Dendritic cell treated with granulocyte-macrophage colony-stimulating factor and Interleukin-4, amounts not matched to agents 40 ng/mL and 50 ng/mL, for 4 days (primary cell): ENCODE data around the gene ASTN2.

ENCODE experiments used
- H3K27ac Mint-ChIP-seq: one replicate; pipeline ENCODE4 v1.8.0; 2022; ENCODE audit warnings: mild to moderate bottlenecking, mixed read lengths
- H3K27me3 Mint-ChIP-seq: one replicate; pipeline ENCODE4 v1.8.0; 2022; ENCODE audit warnings: mild to moderate bottlenecking, mixed read lengths
- H3K36me3 Mint-ChIP-seq: one replicate; pipeline ENCODE4 v1.8.0; 2022; ENCODE audit warnings: low read depth, mixed read lengths
- H3K4me1 Mint-ChIP-seq: one replicate; pipeline ENCODE4 v1.8.0; 2022; ENCODE audit warnings: low read depth, mixed read lengths
- H3K4me3 Mint-ChIP-seq: one replicate; pipeline ENCODE4 v1.8.0; 2022; ENCODE audit warnings: mild to moderate bottlenecking, moderate library complexity, mixed read lengths
- H3K9me3 Mint-ChIP-seq: one replicate; pipeline ENCODE4 v1.8.0; 2022; ENCODE audit warnings: mixed read lengths
- intact Hi-C: fragments of 100-400 bp; cut with micrococcal nuclease; formaldehyde crosslinking; loops from one replicate; pipeline ENCODE4 v1.15.0; 2022

ASTN2 gene

GRCh38 chr9:116718111-116718510 lies 696.7 kb downstream of the ASTN2 start:
- intact Hi-C loops, result no loop called here
- H3K9me3 Mint-ChIP-seq, result no peaks in the 10 kb centered on the region
- no peak overlapping the region for H3K27ac Mint-ChIP-seq
- H3K36me3 Mint-ChIP-seq, result no peaks in the 10 kb centered on the region
- no peak overlapping the region for H3K4me3 Mint-ChIP-seq
- no peaks in the 10 kb centered on the region for H3K27me3 Mint-ChIP-seq
- H3K4me1 Mint-ChIP-seq, result no peaks in the 10 kb centered on the region

GRCh38 chr9:116717150-116717549 lies 697.7 kb downstream of the ASTN2 start:
- no peak overlapping the region for H3K4me3 Mint-ChIP-seq
- H3K36me3 Mint-ChIP-seq, result no peaks in the 10 kb centered on the region
- no peaks in the 10 kb centered on the region for H3K9me3 Mint-ChIP-seq
- H3K27ac Mint-ChIP-seq, result no peak overlapping the region
- H3K4me1 Mint-ChIP-seq, result no peaks in the 10 kb centered on the region
- H3K27me3 Mint-ChIP-seq, result no peaks in the 10 kb centered on the region
- intact Hi-C loops, result no loop called here

GRCh38 chr9:116716438-116716837 lies 698.4 kb downstream of the ASTN2 start:
- no peaks in the 10 kb centered on the region for H3K27me3 Mint-ChIP-seq
- H3K36me3 Mint-ChIP-seq, result no peaks in the 10 kb centered on the region
- no peaks in the 10 kb centered on the region for H3K4me1 Mint-ChIP-seq
- H3K27ac Mint-ChIP-seq, result no peak overlapping the region
- no peak overlapping the region for H3K4me3 Mint-ChIP-seq
- intact Hi-C loops, result no loop called here
- no peaks in the 10 kb centered on the region for H3K9me3 Mint-ChIP-seq

GRCh38 chr9:116715751-116716150 lies 699.1 kb downstream of the ASTN2 start:
- no peaks in the 10 kb centered on the region for H3K9me3 Mint-ChIP-seq
- no peak overlapping the region for H3K27ac Mint-ChIP-seq

GRCh38 chr9:116713271-116713670 lies 701.6 kb downstream of the ASTN2 start:
- no peaks in the 10 kb centered on the region for H3K9me3 Mint-ChIP-seq
- intact Hi-C loops, result no loop called here
- no peak overlapping the region for H3K27ac Mint-ChIP-seq
- no peaks in the 10 kb centered on the region for H3K36me3 Mint-ChIP-seq
- H3K4me3 Mint-ChIP-seq, result no peak overlapping the region
- H3K27me3 Mint-ChIP-seq, result no peaks in the 10 kb centered on the region
- H3K4me1 Mint-ChIP-seq, result no peaks in the 10 kb centered on the region

More at GRCh38 chr9:116715751-116716150, 699.1 kb downstream of the ASTN2 start:
- intact Hi-C loops, result no loop called here
- Mint-ChIP-seq H3K4me1 (no peaks in the 10 kb centered on the region), H3K4me3 (no peak overlapping the region), H3K36me3 (no peaks in the 10 kb centered on the region), H3K27me3 (no peaks in the 10 kb centered on the region)

GRCh38 chr9:116712781-116713180 lies 702.1 kb downstream of the ASTN2 start:
- Mint-ChIP-seq H3K27me3 (no peaks in the 10 kb centered on the region), H3K4me3 (no peak overlapping the region), H3K36me3 (no peaks in the 10 kb centered on the region), H3K27ac (no peak overlapping the region), H3K4me1 (no peaks in the 10 kb centered on the region), H3K9me3 (no peaks in the 10 kb centered on the region)
- intact Hi-C loops, result no loop called here

GRCh38 chr9:116706310-116707290 lies 708.3 kb downstream of the ASTN2 start:
- no peaks in the 10 kb centered on the region for H3K9me3 Mint-ChIP-seq
- no peaks in the 10 kb centered on the region for H3K4me1 Mint-ChIP-seq
- no peak overlapping the region for H3K4me3 Mint-ChIP-seq
- H3K36me3 Mint-ChIP-seq, result no peaks in the 10 kb centered on the region
- no peaks in the 10 kb centered on the region for H3K27me3 Mint-ChIP-seq
- intact Hi-C loops, result no loop called here
- no peak overlapping the region for H3K27ac Mint-ChIP-seq

GRCh38 chr9:116705531-116705930 lies 709.3 kb downstream of the ASTN2 start:
- H3K27ac Mint-ChIP-seq, result no peak overlapping the region
- H3K36me3 Mint-ChIP-seq, result no peaks in the 10 kb centered on the region
- no peak overlapping the region for H3K4me3 Mint-ChIP-seq
- H3K4me1 Mint-ChIP-seq, result no peaks in the 10 kb centered on the region
- intact Hi-C loops, result no loop called here
- no peaks in the 10 kb centered on the region for H3K27me3 Mint-ChIP-seq
- H3K9me3 Mint-ChIP-seq, result no peaks in the 10 kb centered on the region

GRCh38 chr9:116704470-116704869 lies 710.4 kb downstream of the ASTN2 start:
- H3K4me1 Mint-ChIP-seq, result no peaks in the 10 kb centered on the region
- intact Hi-C loops, result no loop called here
- no peak overlapping the region for H3K4me3 Mint-ChIP-seq
- H3K27ac Mint-ChIP-seq, result no peak overlapping the region
- no peaks in the 10 kb centered on the region for H3K9me3 Mint-ChIP-seq
- peaks cover 8% of the 10 kb centered on the region for H3K36me3 Mint-ChIP-seq
- no peaks in the 10 kb centered on the region for H3K27me3 Mint-ChIP-seq

- peaks cover 16% of the 10 kb centered on the region for H3K36me3 Mint-ChIP-seq
- H3K27ac Mint-ChIP-seq, result no peak overlapping the region
- H3K4me3 Mint-ChIP-seq, result no peak overlapping the region
- no peaks in the 10 kb centered on the region for H3K27me3 Mint-ChIP-seq
- intact Hi-C loops, result no loop called here
- H3K4me1 Mint-ChIP-seq, result no peaks in the 10 kb centered on the region
- H3K9me3 Mint-ChIP-seq, result no peaks in the 10 kb centered on the region
These were observed 711.2 kb downstream of the ASTN2 start for GRCh38 chr9:116703634-116704033.

- no peak overlapping the region for H3K27ac Mint-ChIP-seq
- peaks cover 29% of the 10 kb centered on the region for H3K36me3 Mint-ChIP-seq
- H3K4me1 Mint-ChIP-seq, result no peaks in the 10 kb centered on the region
- no peak overlapping the region for H3K4me3 Mint-ChIP-seq
- no peaks in the 10 kb centered on the region for H3K9me3 Mint-ChIP-seq
- no peaks in the 10 kb centered on the region for H3K27me3 Mint-ChIP-seq
- intact Hi-C loops, result no loop called here
These were observed 712.8 kb downstream of the ASTN2 start for GRCh38 chr9:116701940-116702642.

GRCh38 chr9:116700882-116701865 lies 713.7 kb downstream of the ASTN2 start:
- Mint-ChIP-seq H3K27ac (no peak overlapping the region), H3K27me3 (no peaks in the 10 kb centered on the region), H3K4me1 (peaks cover under 1% of the 10 kb centered on the region), H3K9me3 (no peaks in the 10 kb centered on the region), H3K4me3 (no peak overlapping the region), H3K36me3 (peaks cover 29% of the 10 kb centered on the region)
- intact Hi-C loops, result no loop called here

GRCh38 chr9:116700279-116700678 lies 714.6 kb downstream of the ASTN2 start:
- Mint-ChIP-seq H3K4me1 (peaks cover 9% of the 10 kb centered on the region), H3K4me3 (no peak overlapping the region), H3K27me3 (no peaks in the 10 kb centered on the region), H3K36me3 (peaks cover 29% of the 10 kb centered on the region), H3K9me3 (no peaks in the 10 kb centered on the region), H3K27ac (no peak overlapping the region)
- intact Hi-C loops, result no loop called here
